C4-2B (cell line): ENCODE measurements around the gene IRF2BP2.

Source experiments
- CTCF ChIP-seq: fragments of 450-650 bp; conservative IDR thresholded peaks from 2 replicates; pipeline ENCODE4 v1.5.1; 2017; ENCODE audit warnings: mild to moderate bottlenecking
- ZFX ChIP-seq: fragments of 450-650 bp; IDR thresholded peaks from 2 replicates; pipeline ENCODE4 v1.6.1; 2017

GRCh38 chr1:234572966-234573365 is 37.0 kb downstream of the IRF2BP2 start:
- TF ChIP-seq CTCF (no peak), ZFX (no peak)
